Keratinocyte (primary cell): ENCODE measurements around the gene CIB4.

Experiments
- CTCF ChIP-seq, 3 experiments: IDR thresholded peaks in 1 of 3; conservative IDR thresholded peaks in 1 of 3; optimal IDR thresholded peaks in 1 of 3; 2 replicates in 2 of 3; 3 replicates in 1 of 3; pipeline versions ENCODE3 to v1.5.1; 2011; ENCODE audit warnings: low read length in 3 of 3, mild to moderate bottlenecking in 3 of 3, moderate library complexity in 2 of 3, control low read depth in 1 of 3, inconsistent platforms in 1 of 3; ENCODE audit not compliant: insufficient read depth in 2 of 3; ENCODE audit errors: extremely low read depth in 1 of 3
- EZH2 ChIP-seq: IDR thresholded peaks from one replicate; pipeline ENCODE4 v1.6.1; 2012; ENCODE audit warnings: inconsistent platforms, mild to moderate bottlenecking, low read length, moderate library complexity

- TF ChIP-seq CTCF (optimal IDR thresholded peaks at IDR 0.05 in 1 of 3, IDR thresholded peaks at IDR 0.05 in 1 of 3, conservative IDR thresholded peaks at IDR 0.05 in 1 of 3; ENCODE audit: extremely low read depth in 1 of 3, insufficient read depth in 2 of 3, low read length in 3 of 3) (no peak), EZH2 (no peak)
These were observed 73.6 kb downstream of the CIB4 start for GRCh38 chr2:26567534-26567933.
